Activated naive CD4-positive, alpha-beta T cell treated with anti-CD3 and anti-CD28 coated beads, Interleukin-2, amount 50 U/mL, for 16 hours (primary cell): Measurements from ENCODE around the gene ELL2.
"Not testable (repeated sequence)": the region's sequence is repeated elsewhere in the genome, so short reads cannot be mapped to it uniquely, and the experiment has no call there.

ENCODE experiments used
- DNase-seq: peaks from one replicate; pipeline ENCODE4 v3.0.0-alpha.2; 2020

Gene ELL2

DNA sequence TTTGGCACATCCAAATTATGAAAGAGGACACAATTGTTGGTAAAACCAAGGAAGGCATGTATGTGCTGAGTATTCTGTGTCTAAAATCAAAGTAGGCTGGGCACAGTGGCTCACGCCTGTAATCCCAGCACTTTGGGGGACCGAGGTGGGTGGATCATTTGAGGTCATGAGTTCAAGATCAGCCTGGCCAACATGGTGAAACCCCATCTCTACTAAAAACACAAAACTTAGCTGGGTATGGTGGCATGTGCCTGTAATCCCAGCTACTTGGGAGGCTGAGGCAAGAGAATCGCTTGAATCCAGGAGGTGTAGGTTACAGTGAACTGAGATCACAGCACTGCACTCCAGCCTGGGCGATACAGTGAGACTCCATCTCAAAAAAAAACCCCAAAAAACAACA is 124.7 kb downstream of the ELL2 start:
- DNase-seq = not testable (repeated sequence)

DNA sequence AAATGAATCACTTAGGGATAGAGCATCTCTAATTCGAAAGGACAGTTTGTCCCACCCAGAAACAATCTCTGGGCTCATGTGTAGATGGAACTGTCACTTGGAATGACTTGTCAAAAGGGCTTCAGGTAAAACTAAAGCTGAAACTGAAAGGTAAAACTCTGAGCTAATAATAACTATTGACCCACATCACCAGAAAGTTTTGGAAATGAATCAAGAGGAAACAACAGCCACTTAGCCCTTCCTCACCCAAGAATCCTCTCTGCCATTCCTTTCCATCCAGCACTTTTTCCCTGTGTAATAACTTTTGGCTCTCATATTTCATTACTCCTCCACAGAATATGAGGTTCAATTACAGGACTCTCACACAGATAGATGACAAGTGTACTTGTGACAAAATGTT is 125.1 kb downstream of the ELL2 start:
- no peak for DNase-seq

DNA sequence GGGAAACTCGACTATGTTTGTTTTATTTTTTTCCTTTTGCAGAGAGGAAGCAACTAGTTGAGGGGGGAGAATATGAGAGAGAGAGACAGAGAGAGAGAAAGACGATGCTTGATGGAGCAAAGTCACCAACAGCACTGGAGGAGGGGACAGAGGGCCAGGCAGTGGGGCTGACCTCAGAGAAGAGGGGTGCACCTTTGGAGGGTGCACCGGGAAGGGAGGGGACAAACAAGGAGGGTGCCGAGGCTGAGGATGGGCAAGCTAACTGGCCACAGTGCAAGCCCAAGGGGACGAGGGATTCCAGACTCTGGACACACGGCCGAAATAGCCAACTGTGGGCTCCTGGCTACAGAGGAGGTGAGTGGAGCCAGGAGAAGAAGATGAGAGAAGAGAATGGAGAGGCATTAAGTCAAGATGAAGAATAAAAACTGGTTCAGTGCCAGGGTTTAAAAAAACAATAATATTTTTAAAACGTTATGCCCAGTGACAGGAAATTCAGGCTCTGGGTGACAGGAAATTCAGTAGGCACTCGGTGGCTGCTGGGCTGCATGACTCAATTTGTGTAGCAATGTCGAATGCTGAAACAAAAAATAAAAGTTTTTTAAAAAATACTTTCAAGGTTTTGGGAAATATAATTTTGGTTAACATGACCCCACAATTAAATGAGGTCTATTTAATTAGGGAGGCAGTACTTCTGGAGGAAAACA is 125.8 kb downstream of the ELL2 start:
- DNase-seq = no peak
